CD4-positive, alpha-beta T cell treated with Interleukin-6 for 4 hours (primary cell): Measurements from ENCODE around the gene MPP3.
"Not testable (repeated sequence)": the region's sequence is repeated elsewhere in the genome, so short reads cannot be mapped to it uniquely, and the experiment has no call there.

Experiments
- DNase-seq: peaks from one replicate; pipeline ENCODE4 v3.0.0-alpha.2; 2020; ENCODE audit warnings: mixed read lengths

MPP3 gene

DNA sequence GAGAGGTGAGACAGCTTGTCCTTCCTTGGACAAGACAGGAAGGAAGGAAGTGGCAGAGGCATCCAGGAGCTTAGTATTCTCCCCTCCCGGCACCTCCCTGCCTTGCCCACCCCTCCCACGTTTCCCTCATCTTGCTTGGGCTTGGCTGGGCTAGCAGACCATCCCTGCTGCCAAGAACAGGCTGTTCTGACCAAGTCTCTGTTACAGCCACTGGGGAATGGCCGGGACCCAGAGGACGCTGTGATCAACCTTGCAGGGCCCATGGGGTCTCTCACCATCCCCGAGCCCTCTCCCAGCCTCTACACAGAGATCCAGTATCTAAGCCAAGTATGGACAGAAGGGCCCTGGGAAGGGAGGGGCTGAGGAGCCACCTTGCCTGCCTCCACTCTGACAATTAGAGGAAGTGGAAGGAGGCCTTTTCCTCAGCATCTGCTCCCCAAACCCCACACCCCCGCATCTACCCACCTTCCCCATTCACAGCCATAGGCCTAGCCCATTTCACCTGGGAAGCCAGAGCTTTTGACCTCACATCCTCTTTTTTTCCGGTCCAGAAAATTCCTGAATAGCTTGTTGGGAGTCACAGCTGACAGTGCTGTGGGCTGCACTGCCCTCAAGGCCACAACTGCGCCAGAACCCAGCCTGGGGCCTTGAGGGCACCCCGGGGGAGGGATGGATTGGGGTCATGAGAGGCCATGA lies 28.1 kb upstream of the MPP3 start:
- no peak for DNase-seq

DNA sequence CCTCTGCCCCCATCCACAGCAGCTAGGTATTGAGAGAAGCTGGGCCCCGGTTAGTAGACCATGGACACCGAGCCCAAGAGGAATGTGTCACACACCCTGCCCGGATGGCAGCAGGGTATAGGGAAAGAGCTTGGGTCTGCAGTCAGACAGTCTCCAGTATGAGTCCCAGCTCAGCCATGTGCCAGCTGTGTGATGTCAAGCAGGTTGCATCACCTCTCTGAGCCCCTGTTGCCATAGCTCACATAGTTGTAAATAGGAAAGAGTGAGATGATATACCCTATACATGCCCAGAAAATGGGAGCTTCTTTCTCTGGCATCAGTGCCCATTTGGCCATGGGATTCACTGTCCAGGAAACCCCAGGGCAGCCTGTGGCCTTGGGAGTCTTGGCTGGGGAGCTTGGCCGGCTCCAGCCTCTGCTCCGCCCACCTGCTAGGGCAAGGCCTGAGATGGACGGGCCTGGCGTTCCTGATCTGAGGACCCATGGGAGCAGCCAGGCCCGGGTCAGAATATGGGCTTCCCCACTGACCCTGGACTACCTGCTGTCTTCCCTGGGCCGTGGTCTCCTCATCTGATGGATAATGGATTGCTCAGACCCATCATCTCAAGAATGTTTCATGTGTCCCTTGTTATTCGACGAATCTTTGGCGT lies 27.3 kb upstream of the MPP3 start:
- no peak for DNase-seq

DNA sequence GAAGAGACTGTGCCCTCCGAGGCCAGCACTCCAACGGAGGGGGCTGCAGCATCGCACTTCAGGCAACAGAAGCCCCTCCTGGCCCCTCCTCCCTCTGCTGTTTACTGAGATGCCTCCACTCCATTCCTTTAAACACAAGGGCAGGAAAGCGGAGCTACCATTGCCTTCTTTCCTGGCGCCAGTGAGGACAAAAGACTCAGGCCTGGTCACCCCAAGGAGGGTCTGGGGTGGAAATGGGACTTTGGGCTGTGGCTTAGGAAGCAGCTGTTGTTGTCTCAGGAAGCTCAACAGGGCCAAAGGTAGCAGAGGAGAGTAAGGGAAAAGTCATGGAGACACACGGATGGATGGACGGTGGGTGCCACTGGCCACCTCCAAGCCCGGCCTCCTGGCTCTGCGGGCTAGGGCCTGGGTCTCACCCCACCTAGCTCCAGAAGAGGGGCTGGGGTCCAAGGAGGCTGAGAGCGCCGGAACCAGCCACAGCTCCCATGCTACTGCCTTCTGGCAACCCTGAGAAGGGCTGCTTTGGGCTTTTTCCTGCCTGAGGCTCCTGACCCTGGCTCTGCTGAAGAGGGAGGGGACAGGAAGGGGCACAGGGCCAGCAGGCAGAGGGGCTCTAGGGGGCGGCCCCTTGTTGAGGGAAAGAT lies 25.1 kb upstream of the MPP3 start:
- DNase-seq, result no peak

DNA sequence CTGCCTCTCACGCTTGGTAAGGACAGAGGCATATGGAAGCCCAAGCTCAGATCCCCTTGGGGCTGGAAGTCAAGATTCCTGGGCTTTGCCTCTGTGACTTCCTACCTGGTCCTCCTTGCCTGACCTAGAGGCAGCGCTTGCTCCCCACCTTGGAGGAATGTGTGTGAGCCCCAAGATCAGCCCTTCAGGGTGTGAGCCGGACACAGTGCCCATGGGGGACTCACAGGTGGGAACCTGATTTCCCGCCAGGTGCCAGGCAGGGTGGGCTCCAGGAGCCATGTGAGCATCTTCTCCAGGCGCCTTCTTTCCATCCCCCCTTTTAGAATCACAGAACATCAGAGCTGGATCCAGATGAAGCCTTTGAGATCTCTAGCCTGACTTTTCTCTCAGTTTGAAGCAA lies 24.2 kb upstream of the MPP3 start:
- DNase-seq, result no peak

DNA sequence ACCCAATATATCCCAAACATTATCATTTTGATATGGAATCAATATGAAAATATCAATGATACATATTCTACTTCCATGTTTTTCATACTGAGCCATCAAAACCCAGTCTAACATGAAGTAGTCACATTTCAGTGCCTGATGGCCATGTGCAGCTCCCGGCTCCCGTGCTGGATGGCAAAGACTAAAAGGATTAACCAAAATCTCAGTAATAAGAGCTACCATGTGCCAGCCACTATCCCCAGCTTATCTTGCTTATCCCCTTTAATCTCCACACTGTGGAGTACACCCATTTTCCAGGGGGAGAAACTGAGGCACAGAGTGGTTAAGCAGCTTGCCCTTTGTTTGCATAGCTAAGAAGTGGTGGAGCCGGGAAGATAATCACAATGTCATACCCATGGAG lies 23.2 kb upstream of the MPP3 start:
- no peak for DNase-seq

DNA sequence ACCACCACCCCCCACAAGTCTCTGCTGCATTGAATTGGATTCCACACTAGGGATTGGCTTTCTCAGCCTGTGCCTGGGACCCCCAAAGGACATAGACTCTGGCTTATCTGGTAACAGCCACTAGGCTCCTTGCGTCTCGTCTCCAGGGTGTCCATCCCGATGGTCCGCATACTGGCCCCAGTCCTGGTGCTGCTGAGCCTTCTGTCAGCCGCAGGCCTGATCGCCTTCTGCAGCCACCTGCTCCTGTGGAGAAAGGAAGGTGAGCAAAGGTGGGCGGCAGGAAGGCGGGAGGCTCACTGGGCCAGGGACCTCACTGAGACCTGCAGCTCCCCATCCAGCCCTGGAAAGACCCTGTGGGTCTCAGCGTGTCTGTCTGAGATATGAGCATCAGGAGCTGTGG lies 22.1 kb upstream of the MPP3 start:
- no peak for DNase-seq

DNA sequence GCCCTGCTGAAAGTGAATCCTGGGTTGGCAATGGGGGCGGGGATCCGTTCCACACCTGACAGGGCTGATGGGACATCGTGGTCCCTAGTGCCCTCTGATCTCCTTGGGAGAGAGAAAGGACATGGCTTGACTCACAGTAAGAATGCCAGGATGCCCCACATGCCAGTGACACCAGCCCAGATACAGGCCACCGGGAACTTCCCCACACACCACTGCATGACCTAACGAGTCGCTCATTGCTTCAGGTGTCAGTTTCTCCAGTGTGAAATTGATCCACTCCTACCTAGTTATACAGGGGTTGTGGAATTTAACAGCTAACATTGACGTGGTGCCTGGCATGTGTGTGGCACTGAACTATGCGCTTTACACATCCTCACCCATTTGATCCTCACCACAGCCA lies 21.6 kb upstream of the MPP3 start:
- no peak for DNase-seq

DNA sequence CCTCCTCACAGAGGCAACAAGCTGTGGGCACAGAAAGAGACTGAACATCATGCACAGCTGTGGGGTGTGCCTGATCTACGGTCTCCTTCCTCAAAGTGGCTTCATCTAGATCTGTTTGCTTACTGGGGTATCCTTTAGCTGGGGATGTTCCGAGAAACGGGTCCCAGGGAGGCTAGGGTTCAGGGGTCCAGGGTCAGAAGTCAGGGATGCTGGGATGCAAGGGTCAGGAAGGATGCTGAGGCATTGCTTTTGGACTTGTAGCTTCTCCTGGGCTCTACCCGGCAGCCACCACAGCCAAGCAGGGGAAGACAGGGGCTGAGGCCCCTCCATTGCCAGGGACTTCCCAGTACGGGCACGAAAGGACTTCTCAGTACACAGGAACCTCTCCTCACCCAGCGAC lies 20.6 kb upstream of the MPP3 start:
- no peak for DNase-seq

DNA sequence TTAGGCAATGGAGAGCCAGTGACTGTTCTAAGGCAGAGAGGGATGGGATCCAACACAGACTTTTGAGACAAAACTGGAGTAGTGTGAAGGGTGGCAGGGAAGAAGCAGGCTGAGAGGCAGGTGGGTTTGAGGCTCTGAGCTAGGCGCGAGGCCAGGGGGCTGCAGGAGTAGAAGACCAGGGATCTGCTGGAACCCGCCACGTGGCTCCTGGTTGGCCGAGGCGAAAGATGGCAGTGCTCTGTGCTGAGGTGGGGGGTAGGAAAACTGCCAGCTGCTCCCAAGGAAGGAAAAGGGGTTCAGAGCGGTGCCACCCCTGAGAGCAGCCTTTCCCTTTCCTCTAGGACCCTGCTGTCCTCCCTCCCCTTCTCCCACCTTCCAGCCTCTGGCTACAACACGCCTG lies 19.6 kb upstream of the MPP3 start:
- DNase-seq, result no peak

DNA sequence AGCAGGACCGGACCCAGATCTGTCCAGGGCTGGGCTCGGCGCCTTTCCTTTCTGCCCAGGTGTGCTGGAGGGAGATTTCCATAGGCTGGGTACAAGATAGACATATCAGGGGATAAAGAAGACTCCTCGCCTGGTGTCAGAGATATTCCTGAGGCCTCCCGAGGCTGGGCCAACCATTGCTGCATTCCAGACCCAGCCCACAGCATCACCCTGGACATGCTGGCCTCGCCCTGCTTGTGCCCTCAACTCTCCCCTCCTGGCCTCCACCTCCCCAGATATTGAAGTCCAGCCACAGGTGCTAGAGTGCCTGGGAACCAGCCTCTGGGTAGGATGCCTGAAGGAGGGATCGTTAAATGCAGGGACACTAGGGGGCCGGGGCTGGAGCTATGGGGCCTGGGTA lies 16.2 kb upstream of the MPP3 start:
- DNase-seq, result no peak

DNA sequence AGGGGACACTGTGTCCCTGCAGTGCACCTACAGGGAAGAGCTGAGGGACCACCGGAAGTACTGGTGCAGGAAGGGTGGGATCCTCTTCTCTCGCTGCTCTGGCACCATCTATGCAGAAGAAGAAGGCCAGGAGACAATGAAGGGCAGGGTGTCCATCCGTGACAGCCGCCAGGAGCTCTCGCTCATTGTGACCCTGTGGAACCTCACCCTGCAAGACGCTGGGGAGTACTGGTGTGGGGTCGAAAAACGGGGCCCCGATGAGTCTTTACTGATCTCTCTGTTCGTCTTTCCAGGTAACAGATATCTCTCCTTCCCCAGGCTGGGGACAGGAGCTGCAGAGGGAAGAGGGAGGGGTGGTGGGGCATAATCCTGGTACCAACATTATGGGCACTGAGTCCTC lies 15.7 kb upstream of the MPP3 start:
- DNase-seq, result no peak

DNA sequence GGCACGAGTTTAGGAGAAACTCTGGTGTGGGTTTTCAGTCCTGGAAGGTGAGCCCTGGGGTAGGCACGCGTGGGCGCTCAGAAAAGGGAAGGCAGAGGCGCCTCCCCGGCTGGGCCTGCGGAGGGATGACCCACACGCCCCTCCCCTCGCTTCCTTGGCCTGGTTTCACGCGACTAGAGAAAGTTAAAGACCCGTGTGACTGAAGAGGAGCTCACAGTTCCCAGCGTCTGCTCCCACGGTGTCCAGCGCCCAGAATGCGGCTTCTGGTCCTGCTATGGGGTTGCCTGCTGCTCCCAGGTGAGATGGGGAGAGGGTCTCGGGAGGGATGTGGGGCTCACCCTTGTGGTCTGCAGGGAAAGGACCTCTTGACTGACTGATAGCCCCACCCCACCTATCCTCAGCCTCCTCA lies 14.0 kb upstream of the MPP3 start, which contains the start of gene CD300LG:
Gene CD300LG (plus strand): TSS at position 214 of the 409 bp plus-strand sequence. CDS start 41 bp downstream, at position 255.
- DNase-seq, result no peak

DNA sequence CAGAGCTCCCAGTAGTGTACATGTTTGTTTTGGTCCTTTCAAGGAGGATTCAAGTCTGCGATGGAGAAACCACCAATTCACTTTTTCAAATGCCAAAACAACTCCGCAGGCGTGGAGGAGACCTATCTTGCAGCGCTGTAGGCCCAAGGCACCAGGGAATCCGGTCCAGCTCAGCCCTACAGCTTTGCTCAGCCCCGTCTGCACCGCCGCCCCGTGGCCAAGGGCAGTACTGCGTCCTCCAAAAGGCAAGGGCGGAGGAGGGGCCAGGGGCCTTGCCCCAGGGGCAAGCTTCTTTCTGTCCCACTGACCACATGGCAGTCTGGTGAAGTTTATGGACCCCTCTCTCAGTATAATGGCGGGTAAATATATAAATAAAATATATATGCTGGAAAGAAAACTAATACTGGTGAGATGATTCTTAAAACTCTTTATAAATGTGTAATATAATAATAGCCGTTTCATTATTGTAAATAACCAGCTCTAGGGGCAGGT lies 13.3 kb upstream of the MPP3 start:
- DNase-seq, result peak; percentile 77

DNA sequence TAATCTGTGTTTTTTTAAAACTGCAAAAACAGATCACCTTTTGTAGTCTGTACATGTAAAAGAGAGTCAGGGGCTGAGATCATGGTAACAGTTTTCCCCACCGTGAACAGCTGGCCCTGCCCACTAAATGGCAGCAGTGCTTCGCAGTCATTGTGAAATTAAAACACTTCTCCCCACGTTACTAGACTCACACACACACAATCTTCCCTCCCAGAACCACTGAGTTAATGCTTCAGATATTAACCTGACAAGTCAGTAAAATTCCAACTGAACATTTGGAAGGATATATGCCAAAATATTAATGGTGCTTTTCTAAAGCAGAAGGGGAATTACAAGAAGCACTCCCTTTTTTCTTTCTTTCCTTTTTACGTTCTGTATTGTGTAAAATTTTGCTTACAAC lies 12.8 kb upstream of the MPP3 start:
- no peak for DNase-seq

DNA sequence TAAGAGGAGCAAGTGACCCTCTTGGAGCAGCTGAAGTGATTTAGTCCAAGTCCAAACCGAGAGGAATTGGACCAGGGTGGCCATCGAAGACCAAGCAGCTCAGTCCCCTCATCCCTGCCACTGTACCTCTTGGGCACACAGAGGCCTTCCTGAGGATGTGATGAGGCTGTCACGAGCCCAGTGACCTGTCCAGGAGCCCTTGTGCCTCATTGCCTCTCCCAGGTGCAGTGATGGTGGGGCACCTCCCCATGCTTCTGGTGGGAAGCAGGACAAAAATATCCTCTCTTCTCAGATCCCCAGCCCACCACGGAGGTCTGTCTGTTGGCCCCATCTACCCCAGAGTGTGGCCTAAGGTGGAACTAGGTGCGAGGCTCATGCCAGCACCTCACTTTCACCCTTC lies 11.3 kb upstream of the MPP3 start:
- DNase-seq, result no peak

DNA sequence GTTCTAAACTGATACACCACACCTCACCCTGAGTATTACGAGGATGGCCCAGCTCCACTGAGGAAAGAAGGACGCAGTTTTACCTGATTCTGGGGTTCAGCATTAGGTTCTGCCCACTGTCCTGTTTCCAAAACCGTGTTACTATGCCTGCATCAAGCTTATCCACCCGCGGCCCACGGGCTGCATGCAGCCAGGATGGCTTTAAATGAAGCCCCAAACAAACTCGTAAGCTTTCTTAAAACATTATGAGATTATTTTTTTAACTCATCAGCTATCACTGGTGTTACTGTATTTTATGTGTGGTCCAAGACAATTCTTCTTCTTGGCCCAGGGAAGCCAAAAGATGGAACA lies 10.0 kb upstream of the MPP3 start:
- DNase-seq, result no peak

DNA sequence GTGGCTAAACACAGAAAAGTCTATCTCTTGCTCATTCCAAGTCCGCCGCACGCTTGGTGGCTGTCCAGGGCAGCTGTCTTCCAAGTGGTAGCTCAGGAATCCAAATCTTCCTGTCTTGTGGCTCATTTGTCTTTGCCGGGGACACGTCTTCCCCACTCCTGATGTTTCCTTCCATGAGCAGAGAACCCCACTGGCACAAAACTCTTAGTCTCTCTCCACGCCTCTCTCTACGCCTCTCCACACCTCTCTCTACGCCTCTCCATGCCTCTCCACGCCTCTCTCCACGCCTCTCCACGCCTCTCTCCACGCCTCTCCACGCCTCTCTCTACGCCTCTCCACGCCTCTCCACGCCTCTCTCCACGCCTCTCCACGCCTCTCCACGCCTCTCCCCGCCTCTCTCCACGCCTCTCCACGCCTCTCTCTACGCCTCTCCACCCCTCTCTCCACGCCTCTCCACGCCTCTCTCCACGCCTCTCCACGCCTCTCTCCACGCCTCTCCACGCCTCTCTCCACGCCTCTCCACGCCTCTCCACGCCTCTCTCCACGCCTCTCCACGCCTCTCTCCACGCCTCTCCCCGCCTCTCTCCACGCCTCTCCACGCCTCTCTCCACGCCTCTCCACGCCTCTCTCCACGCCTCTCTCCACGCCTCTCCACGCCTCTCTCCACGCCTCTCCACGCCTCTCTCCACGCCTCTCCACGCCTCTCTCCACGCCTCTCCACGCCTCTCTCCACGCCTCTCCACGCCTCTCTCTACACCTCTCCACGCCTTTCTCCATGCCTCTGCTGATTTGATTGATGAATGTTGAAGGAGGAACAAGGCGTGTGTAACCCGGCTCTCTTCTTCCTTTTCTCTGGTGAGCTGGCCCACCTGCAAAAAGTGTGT lies 9.4 kb upstream of the MPP3 start:
- not testable (repeated sequence) for DNase-seq

DNA sequence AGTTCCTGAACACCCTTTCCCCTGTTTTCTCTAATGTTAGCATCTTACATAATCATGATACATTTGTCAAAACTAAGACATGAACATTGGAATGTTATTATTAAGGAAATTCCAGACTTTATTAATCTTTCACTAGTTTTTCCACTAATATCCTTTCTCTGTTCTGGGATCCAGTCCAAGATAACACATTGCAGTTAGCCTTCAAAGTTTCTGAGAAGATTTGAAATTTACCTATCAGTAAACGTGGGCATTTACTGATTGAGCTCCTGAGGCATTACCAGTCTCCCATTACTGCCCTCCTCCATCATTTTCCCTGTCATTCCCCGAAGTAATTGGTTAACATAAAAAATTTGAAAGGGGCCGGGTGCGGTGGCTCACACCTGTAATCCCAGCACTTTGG lies 8.3 kb upstream of the MPP3 start:
- no peak for DNase-seq

DNA sequence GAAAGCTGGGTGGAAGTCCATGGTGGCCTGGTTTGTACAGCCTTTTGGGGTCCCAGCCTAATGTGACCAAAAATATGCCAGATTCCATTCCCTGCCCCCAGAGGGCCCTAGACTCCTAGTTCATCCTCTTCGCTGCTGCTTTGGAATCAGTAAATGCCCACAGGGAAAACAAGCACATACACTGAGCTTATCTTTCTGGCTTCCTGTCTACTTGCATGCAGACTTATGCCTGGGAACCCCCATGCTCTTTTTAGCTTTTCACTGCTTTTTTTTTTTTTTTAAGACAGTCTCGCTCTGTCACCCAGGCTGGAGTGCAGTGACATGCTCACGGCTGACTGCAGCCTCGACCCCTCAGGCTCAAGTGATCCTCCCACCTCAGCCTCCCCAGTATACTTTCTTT lies 7.9 kb upstream of the MPP3 start:
- no peak for DNase-seq

DNA sequence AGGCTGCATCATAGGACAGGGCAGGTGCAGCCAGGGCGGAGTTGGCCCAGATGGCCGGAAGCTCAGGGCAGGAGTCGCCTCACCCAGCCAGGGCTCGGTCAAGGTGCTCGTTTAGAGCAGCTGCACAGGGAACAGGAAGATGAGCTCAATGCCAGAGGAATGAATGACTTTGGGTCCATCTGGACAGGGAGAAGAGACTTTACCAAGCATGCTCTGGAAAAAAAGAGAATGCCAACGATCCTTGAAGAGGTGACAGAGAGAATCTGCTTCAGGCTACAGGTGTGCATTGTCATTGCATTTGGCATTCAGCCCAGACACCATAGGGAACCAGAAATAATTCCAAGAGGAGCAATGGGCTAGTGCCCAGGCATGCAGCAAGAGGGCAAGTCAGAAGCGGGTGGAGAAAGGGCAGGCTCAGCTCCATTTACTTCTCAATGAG lies 6.7 kb upstream of the MPP3 start:
- no peak for DNase-seq

DNA sequence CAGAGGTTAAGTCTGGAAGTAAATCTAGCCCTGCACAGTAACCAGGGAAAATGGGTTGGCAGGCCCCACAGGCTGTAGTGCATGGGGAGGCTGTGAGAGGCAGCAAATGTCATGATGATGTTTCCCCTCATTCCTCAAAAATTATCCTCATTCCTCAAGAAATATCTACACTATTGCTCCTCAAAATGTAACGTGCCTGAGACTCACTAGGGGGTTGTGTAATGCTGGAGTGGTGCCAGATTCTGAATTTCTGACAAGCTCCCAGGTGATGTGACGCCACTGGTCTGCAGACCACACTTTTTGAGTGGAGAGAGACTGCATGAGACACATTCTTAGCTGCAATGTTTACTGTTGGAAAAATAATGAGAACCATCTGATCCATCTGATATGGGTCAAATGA lies 1.2 kb upstream of the MPP3 start:
- no peak for DNase-seq

DNA sequence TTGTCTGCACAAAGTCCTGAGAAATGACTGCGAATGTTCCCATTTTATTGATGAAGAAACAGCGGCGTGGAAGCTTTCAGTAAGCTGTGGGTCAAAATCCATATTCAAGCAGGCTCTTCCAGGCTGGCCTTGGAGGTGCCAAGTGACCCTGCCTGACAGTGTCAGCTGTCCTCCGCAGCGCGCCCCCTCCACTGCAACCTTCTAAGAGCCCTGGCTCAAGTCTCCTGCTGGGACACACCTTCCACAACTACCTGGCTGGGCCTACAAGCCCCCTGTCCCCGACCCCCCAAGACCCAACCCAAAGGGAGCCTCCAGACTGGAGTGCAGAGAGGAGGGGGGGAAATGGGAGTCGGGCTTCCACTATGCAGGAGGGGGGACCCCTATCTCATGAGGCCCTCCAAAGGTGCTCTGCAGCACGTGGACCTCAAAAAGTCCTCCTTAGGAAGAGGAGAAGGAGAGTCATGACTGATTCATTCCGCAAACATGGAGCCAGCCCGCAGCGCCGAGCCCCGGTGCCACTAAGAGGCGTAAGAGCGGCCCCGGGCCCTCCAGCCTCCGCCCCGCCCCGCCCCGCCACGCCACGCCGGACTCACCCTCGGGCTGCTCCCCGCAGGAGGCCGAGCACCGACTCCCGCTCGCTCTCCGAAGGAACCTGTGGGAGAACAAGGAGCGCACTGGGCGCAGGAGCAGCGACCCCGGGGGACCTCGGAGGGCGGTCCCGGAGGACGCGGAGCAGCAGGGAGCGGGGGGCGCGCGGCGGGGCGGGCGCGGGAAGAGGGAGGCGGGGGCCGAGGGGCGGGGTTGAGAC lies 574 bp downstream of the MPP3 start:
- no peak for DNase-seq
